ENCODE results near the gene KRTAP6-3. TPM values are rescaled to one million over a fixed set of nuclear protein-coding genes. Genes with fewer than 3 reads are reported as not detected.

KRTAP6-3 gene
- total and polyA plus RNA-seq, 2 donors (not counting 1 experiment from before 2014, with no cell fraction given) = not detected

DNA sequence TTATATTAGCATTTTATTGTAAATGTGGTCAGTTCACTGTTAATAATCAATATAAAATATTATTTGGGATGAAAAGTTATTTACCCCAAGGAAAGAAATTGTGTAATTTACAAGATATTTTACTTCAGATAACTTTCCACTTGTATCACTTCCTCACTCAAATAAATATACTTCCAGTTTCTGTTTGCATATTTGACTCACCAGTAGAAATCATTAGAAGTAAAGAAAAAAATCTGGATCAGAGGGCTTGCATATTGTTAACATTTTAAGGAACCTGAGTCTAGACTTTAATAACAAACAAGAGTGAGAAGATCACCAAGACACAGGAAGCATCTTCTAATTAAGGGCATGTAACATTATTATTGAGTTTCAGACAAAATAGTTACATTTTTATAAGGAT lies 27.8 kb downstream of the KRTAP6-3 start:
- Mint-ChIP-seq H3K4me1 (no peaks in the 10 kb centered on the region), H3K9me3 (ENCODE audit: insufficient read depth) (no peaks in the 10 kb centered on the region), H3K27ac (no peak overlapping the region), H3K27me3 (no peaks in the 10 kb centered on the region), H3K4me3 (no peak overlapping the region)
- Histone ChIP-seq H3K36me3 (replicated peaks in 1 of 2; ENCODE audit: control extremely low read depth in 1 of 2, control insufficient read depth in 1 of 2, extremely low read depth in 1 of 2, insufficient read depth in 2 of 2, low read length in 1 of 2) (no peaks in the 10 kb centered on the region), H3K4me1 (ENCODE audit: control insufficient read depth in 2 of 2, insufficient read depth in 2 of 2, low read length in 2 of 2) (no peaks in the 10 kb centered on the region), H3K9ac (ENCODE audit: low read length) (no peak overlapping the region), H3K79me2 (ENCODE audit: control insufficient read depth, insufficient read depth, low read length) (no peaks in the 10 kb centered on the region), H2AFZ (ENCODE audit: insufficient read depth, low read depth, low read length, poor library complexity, severe bottlenecking) (no peak overlapping the region), H3K27ac (ENCODE audit: low read length in 2 of 2) (no peak overlapping the region), H3K27me3 (replicated peaks in 1 of 4; ENCODE audit: control extremely low read depth in 1 of 4, control insufficient read depth in 3 of 4, insufficient read depth in 4 of 4, low read length in 3 of 4) (no peaks in the 10 kb centered on the region), H3K4me2 (replicated peaks; ENCODE audit: low read depth, low read length, poor library complexity, severe bottlenecking) (no peak overlapping the region), H4K20me1 (ENCODE audit: control insufficient read depth, insufficient read depth, low read length, poor library complexity, severe bottlenecking) (no peaks in the 10 kb centered on the region), H3K4me3 (ENCODE audit: control extremely low read depth in 1 of 5, extremely low read depth in 1 of 5, insufficient read depth in 1 of 5, low read depth in 2 of 5, low read length in 4 of 5) (no peak overlapping the region), H3K9me3 (ENCODE audit: control extremely low read depth in 1 of 3, control insufficient read depth in 2 of 3, insufficient read depth in 1 of 3, low read length in 2 of 3) (peaks cover 0 to 11% (median 2%) of the 10 kb centered on the region in 3 donors)
- ATAC-seq (ENCODE audit: low read depth) (no peak), DNase-seq (no peak)
- TF ChIP-seq EZH2 (IDR thresholded peaks at IDR 0.05; ENCODE audit: borderline replicate concordance, insufficient read depth, low read depth, low read length, poor library complexity, severe bottlenecking) = no peak
- TF ChIP-seq, protein P1, sequence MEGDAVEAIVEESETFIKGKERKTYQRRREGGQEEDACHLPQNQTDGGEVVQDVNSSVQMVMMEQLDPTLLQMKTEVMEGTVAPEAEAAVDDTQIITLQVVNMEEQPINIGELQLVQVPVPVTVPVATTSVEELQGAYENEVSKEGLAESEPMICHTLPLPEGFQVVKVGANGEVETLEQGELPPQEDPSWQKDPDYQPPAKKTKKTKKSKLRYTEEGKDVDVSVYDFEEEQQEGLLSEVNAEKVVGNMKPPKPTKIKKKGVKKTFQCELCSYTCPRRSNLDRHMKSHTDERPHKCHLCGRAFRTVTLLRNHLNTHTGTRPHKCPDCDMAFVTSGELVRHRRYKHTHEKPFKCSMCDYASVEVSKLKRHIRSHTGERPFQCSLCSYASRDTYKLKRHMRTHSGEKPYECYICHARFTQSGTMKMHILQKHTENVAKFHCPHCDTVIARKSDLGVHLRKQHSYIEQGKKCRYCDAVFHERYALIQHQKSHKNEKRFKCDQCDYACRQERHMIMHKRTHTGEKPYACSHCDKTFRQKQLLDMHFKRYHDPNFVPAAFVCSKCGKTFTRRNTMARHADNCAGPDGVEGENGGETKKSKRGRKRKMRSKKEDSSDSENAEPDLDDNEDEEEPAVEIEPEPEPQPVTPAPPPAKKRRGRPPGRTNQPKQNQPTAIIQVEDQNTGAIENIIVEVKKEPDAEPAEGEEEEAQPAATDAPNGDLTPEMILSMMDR (IDR thresholded peaks at IDR 0.05) = no peak
- intact Hi-C loops (cut with micrococcal nuclease) = no loop called here
- CTCF ChIA-PET = no interaction called here
- POLR2A ChIA-PET = no interaction called here

DNA sequence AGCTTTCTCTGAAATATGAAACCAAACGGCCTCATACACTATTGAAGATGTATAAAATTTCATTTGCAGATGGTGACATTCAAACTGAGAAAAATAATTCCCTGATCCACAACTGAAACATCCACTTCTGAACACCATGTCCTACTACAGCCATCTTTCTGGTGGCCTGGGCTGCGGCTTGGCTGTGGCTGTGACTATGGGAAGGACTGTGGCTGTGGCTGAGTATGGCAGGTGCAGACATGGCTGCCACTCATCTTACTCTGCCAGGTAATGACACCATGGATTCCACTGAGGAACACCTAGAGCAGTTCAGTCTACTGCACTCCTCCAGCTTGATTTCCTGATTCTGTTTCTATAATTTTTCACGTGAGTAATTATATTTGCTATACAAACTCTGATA lies 28.3 kb downstream of the KRTAP6-3 start, which contains the start of gene KRTAP20-4:
Gene KRTAP20-4 (plus strand): TSS at position 106 of the 400 bp plus-strand sequence.
- no CpG with 5 or more reads among the region's 3 CpGs for WGBS (ENCODE audit: insufficient coverage)
- ATAC-seq (ENCODE audit: low read depth) (no peak), DNase-seq (no peak)
- no peak within 1 kb of the TSS for H3K9ac ChIP-seq (ENCODE audit: low read length)
- H3K27me3 Mint-ChIP-seq = no peaks in the 10 kb centered on the region
- no peak within 1 kb of the TSS for H3K4me3 ChIP-seq (ENCODE audit: control extremely low read depth in 1 of 5, extremely low read depth in 1 of 5, insufficient read depth in 1 of 5, low read depth in 2 of 5, low read length in 4 of 5)
- H4K20me1 ChIP-seq (ENCODE audit: control insufficient read depth, insufficient read depth, low read length, poor library complexity, severe bottlenecking) = no peaks in the 10 kb centered on the region
- H3K4me1 Mint-ChIP-seq = no peaks in the 10 kb centered on the region
- H3K4me1 ChIP-seq (ENCODE audit: control insufficient read depth in 2 of 2, insufficient read depth in 2 of 2, low read length in 2 of 2) = no peaks in the 10 kb centered on the region
- no peaks in the 10 kb centered on the region for H3K27me3 ChIP-seq (replicated peaks in 1 of 4; ENCODE audit: control extremely low read depth in 1 of 4, control insufficient read depth in 3 of 4, insufficient read depth in 4 of 4, low read length in 3 of 4)
- intact Hi-C loops (cut with micrococcal nuclease) = no loop called here
- H3K79me2 ChIP-seq (ENCODE audit: control insufficient read depth, insufficient read depth, low read length) = no peaks in the 10 kb centered on the region
- no peak within 1 kb of the TSS for H3K27ac Mint-ChIP-seq
- TF ChIP-seq, protein P1 (IDR thresholded peaks at IDR 0.05) = no peak
- TF ChIP-seq EZH2 (IDR thresholded peaks at IDR 0.05; ENCODE audit: borderline replicate concordance, insufficient read depth, low read depth, low read length, poor library complexity, severe bottlenecking) = no peak
- H3K36me3 ChIP-seq (replicated peaks in 1 of 2; ENCODE audit: control extremely low read depth in 1 of 2, control insufficient read depth in 1 of 2, extremely low read depth in 1 of 2, insufficient read depth in 2 of 2, low read length in 1 of 2) = no peaks in the 10 kb centered on the region
- ChIA-PET POLR2A (no interaction called here), CTCF (no interaction called here)
- no peak within 1 kb of the TSS for H2AFZ ChIP-seq (ENCODE audit: insufficient read depth, low read depth, low read length, poor library complexity, severe bottlenecking)
- H3K4me3 Mint-ChIP-seq = no peak within 1 kb of the TSS
- H3K9me3 ChIP-seq (ENCODE audit: control extremely low read depth in 1 of 3, control insufficient read depth in 2 of 3, insufficient read depth in 1 of 3, low read length in 2 of 3) = peaks cover 0 to 15% (median 2%) of the 10 kb centered on the region in 3 donors
- no peaks in the 10 kb centered on the region for H3K9me3 Mint-ChIP-seq (ENCODE audit: insufficient read depth)
- H3K4me2 ChIP-seq (replicated peaks; ENCODE audit: low read depth, low read length, poor library complexity, severe bottlenecking) = no peak within 1 kb of the TSS
- no peak within 1 kb of the TSS for H3K27ac ChIP-seq (ENCODE audit: low read length in 2 of 2)

All from B cell (primary cell).